ENCODE measurements around the gene KLF9.

DNA sequence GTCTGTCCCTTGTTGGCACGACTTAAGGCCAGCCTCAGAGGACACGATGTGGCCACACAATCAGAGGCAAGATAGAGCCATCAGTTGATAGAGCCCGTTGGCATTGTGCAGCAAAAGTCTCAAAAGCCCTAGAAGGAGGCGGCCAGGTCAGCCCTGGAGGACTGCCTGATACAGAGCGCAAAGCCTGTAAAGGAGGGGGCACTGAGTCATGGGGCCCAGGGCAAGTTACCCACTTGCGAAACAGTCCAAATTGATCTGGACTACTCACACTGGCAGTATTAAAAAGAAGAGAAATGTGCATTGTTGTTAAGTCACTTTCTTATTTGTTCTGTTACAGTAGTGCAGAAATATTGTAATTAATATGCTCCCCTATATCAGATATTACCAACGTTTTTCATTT lies 51.5 kb downstream of the KLF9 start:
- TF ChIP-seq, protein P1, sequence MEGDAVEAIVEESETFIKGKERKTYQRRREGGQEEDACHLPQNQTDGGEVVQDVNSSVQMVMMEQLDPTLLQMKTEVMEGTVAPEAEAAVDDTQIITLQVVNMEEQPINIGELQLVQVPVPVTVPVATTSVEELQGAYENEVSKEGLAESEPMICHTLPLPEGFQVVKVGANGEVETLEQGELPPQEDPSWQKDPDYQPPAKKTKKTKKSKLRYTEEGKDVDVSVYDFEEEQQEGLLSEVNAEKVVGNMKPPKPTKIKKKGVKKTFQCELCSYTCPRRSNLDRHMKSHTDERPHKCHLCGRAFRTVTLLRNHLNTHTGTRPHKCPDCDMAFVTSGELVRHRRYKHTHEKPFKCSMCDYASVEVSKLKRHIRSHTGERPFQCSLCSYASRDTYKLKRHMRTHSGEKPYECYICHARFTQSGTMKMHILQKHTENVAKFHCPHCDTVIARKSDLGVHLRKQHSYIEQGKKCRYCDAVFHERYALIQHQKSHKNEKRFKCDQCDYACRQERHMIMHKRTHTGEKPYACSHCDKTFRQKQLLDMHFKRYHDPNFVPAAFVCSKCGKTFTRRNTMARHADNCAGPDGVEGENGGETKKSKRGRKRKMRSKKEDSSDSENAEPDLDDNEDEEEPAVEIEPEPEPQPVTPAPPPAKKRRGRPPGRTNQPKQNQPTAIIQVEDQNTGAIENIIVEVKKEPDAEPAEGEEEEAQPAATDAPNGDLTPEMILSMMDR (optimal IDR thresholded peaks at IDR 0.05 in 1 of 3, IDR thresholded peaks at IDR 0.05 in 1 of 3, conservative IDR thresholded peaks at IDR 0.05 in 1 of 3; ENCODE audit: extremely low read depth in 1 of 3, insufficient read depth in 2 of 3, low read length in 3 of 3): no peak
- no peak for TF ChIP-seq EZH2 (IDR thresholded peaks at IDR 0.05; ENCODE audit: low read length)

Data from keratinocyte (primary cell).